PC-9 (cell line): ENCODE data around the gene CKS1B.

Experiments
- CTCF ChIP-seq: fragments of 200-600 bp; sonication (generic); conservative IDR thresholded peaks from 2 replicates; pipeline ENCODE4 v1.6.1; 2017; ENCODE audit warnings: mixed run types, antibody characterized with exemption, mild to moderate bottlenecking, moderate library complexity
- EZH2 ChIP-seq: fragments of 200-600 bp; sonication (generic); IDR thresholded peaks from 2 replicates; pipeline ENCODE4 v1.8.0; 2017; ENCODE audit warnings: antibody characterized with exemption, low read depth

GRCh38 chr1:154952664-154953063 is 21.8 kb upstream of the CKS1B start:
- TF ChIP-seq CTCF, result no peak
- TF ChIP-seq EZH2, result no peak
